ENCODE measurements around the gene MCF2L2.

Gene MCF2L2

DNA sequence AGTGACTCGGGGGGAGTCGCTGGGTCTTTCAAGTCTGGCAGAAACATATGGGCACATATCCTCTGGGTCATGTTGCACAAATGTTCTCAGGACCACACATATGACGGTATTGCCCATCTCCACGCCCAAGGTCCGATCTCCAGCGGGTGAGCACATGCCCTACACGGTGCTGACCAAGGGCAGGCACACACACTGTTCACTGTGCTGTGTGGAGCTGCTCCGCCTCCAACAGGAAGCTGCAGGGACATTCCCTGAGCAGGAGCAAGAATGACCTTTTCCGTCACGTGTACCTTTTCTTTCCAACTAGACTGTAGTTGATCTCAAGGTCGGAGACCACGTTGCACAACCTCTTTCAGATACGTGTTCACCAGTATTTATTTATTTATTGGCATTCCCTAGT is 217.1 kb downstream of the MCF2L2 start:
- no peak overlapping the region for H3K4me3 ChIP-seq (ENCODE audit: low read length)
- TF ChIP-seq CTCF (conservative IDR thresholded peaks at IDR 0.05; ENCODE audit: low read depth, low read length) = no peak
- DNase-seq (ENCODE audit: low read depth) = no peak

GRCh38 chr3:183210862-183211341 is 217.5 kb downstream of the MCF2L2 start:
- no peak for TF ChIP-seq CTCF (conservative IDR thresholded peaks at IDR 0.05; ENCODE audit: low read depth, low read length)
- no peak overlapping the region for H3K4me3 ChIP-seq (ENCODE audit: low read length)
- no peak for DNase-seq (ENCODE audit: low read depth)

GRCh38 chr3:183210341-183210740 is 218.1 kb downstream of the MCF2L2 start:
- no peak for DNase-seq (ENCODE audit: low read depth)

GRCh38 chr3:183208800-183209199 is 219.6 kb downstream of the MCF2L2 start:
- no peak for DNase-seq (ENCODE audit: low read depth)
- no peak overlapping the region for H3K4me3 ChIP-seq (ENCODE audit: low read length)
- no peak for TF ChIP-seq CTCF (conservative IDR thresholded peaks at IDR 0.05; ENCODE audit: low read depth, low read length)

More at GRCh38 chr3:183210341-183210740, 218.1 kb downstream of the MCF2L2 start:
- no peak overlapping the region for H3K4me3 ChIP-seq (ENCODE audit: low read length)
- TF ChIP-seq CTCF (conservative IDR thresholded peaks at IDR 0.05; ENCODE audit: low read depth, low read length) = no peak

DNA sequence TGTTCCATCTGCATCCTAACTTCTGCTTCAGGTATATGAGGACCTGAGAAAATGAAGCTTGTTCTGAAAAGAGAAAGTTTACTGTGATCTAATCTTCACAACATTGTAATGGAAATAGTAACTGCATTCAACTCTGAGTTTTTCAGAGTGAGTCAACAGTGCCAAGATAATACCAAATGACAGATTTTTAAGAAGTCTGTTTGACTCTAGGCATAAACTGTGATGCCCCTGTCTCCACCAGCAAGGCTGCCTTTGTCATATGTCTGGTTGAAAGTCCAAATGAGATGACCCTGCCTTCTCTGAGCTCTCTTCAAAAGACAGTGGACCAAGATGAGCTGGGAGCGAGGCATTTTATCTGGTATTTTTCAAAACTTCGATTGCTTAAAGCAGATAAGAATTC is 220.2 kb downstream of the MCF2L2 start:
- DNase-seq (ENCODE audit: low read depth) = no peak

DNA sequence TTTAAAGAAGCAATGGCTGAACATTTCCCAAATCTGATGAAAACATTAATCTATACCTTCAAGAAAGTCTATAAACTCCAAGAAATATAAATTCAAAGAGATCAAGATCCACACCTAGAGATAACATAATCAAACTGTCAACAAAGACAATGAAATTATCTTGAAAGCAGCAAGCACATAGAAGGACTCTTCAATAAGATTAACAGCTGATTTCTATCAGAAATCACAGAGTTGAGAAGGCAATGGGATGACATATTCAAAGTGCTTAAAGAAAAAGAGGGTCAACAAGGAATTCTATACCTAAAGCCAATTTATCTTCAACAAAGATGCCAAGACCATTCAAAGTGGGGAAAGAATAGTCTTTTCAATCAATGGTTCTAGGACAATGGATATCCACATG is 224.7 kb downstream of the MCF2L2 start:
- no peak for TF ChIP-seq CTCF (conservative IDR thresholded peaks at IDR 0.05; ENCODE audit: low read depth, low read length)
- DNase-seq (ENCODE audit: low read depth) = no peak
- H3K4me3 ChIP-seq (ENCODE audit: low read length) = no peak overlapping the region

More for the DNA sequence above, 220.2 kb downstream of the MCF2L2 start:
- no peak for TF ChIP-seq CTCF (conservative IDR thresholded peaks at IDR 0.05; ENCODE audit: low read depth, low read length)
- H3K4me3 ChIP-seq (ENCODE audit: low read length) = no peak overlapping the region

DNA sequence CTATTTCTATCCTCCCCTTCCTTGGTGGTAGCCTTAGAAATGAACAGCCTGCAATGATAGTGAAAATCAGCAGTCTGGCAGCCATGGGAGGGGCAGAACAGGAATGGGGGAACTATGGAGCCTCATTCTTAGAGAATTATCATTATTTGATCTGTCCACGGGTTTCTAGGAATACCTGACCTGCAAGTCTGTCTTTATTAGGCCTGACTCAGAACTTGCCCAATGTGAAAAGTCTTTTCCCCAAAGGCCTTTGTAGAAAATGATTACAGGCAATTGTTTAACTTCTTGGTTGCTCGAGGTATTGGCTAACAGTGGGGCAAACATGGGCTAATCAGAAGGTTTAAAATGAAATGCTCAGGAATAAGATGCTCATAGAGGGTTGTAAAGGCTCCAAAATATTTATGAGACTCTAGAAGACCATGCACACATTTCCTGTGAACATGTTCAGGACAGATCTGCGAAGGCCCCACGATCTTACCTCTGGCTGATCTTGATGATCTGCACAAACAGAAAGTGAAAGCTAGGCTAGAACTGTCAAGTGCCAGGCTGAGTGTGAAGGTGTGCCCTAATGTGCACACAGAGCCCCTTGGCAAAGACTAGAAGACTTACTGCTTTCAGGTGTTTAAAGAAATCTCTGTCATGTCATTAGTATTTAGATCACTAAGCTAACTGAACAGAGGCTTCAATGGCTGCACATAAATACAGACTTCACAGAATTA is 226.3 kb downstream of the MCF2L2 start:
- H3K4me3 ChIP-seq (ENCODE audit: low read length) = no peak overlapping the region
- no peak for TF ChIP-seq CTCF (conservative IDR thresholded peaks at IDR 0.05; ENCODE audit: low read depth, low read length)
- DNase-seq (ENCODE audit: low read depth) = no peak
